HG03520 (cell line): ENCODE results near the gene C22orf31.
"Not testable (repeated sequence)": the region's sequence is repeated elsewhere in the genome, so short reads cannot be mapped to it uniquely, and the experiment has no call there.

Experiments used
- ATAC-seq: cut with Tn5 transposase; IDR thresholded peaks from one replicate; pipeline ENCODE4 v1.9.1; 2021; ENCODE audit warnings: mild to moderate bottlenecking, moderate library complexity; ENCODE audit not compliant: unreplicated experiment

The C22orf31 gene

GRCh38 chr22:29061773-29062172 is at the start of gene C22orf31:
TSS of gene C22orf31 (minus strand) at chr22:29061831. CDS start at chr22:29061792, 39 bp downstream.
- ATAC-seq = no peak

DNA sequence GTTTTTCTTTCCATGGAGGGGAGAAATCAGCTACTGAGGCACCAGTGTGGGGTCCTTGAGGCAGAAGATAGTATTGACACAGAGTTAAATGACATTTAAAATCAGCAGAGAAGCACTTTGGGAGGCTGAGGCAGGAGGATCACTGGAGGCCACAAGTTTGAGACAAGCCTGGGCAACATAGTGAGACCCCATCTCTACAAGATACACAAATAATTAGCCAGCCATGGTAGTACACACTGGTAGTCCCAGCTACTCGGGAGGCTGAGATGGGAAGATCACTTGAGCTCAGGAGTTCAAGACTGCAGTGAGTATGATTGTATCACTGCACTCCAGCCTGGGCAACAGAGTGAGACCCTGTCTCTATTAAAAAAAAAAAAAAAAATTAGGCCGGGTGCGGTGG is 49.3 kb upstream of the C22orf31 start:
- no peak for ATAC-seq

- no peak for ATAC-seq
Observed at GRCh38 chr22:29109822-29110221, 48.2 kb upstream of the C22orf31 start.

DNA sequence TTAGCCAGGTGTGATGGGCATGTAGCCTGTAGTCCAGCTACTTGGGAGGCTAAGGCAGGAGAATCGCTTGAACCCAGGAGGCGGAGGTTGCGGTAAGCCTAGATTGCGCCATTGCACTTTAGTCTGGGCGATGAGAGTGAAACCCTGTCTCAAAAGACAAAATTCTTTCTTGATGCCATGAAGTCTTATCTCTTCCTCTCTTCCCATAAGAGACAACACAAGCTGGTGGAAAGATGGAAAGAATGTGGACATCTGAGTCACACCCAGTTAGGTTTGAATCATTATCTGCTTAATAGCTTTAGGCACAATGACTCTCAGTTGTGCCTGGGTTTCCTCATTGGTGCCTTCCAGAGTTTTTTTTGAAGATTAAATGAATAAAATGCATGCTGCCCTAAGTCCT is 46.5 kb upstream of the C22orf31 start:
- no peak for ATAC-seq

GRCh38 chr22:29106839-29107238 is 45.2 kb upstream of the C22orf31 start:
- ATAC-seq = no peak

GRCh38 chr22:29105468-29105867 is 43.8 kb upstream of the C22orf31 start:
- ATAC-seq = no peak

DNA sequence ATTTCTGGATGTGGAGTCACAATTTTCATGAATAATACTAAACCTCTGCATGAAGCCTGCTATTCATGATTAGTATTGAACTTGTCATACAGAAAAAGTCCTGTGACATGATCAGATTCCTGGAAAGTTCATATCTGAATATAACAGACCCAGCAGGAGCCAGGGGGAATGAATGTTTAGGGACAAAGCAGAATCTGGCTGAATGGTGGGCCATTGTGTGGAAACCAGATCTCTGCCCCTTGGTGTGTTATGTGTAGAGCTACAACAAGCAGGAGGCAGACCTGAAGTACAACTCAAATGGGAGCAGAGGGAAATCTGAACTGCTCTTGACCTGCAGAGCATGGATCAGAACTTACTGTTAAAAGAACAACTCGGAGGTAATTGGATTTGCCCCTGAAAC is 41.5 kb upstream of the C22orf31 start:
- ATAC-seq = no peak

GRCh38 chr22:29102300-29102699 is 40.7 kb upstream of the C22orf31 start:
- ATAC-seq = no peak

GRCh38 chr22:29098296-29098695 is 36.7 kb upstream of the C22orf31 start:
- ATAC-seq = no peak

- no peak for ATAC-seq
Observed at GRCh38 chr22:29096736-29097669, 35.4 kb upstream of the C22orf31 start.

- ATAC-seq = no peak
Observed at GRCh38 chr22:29095459-29095858, 33.8 kb upstream of the C22orf31 start.

DNA sequence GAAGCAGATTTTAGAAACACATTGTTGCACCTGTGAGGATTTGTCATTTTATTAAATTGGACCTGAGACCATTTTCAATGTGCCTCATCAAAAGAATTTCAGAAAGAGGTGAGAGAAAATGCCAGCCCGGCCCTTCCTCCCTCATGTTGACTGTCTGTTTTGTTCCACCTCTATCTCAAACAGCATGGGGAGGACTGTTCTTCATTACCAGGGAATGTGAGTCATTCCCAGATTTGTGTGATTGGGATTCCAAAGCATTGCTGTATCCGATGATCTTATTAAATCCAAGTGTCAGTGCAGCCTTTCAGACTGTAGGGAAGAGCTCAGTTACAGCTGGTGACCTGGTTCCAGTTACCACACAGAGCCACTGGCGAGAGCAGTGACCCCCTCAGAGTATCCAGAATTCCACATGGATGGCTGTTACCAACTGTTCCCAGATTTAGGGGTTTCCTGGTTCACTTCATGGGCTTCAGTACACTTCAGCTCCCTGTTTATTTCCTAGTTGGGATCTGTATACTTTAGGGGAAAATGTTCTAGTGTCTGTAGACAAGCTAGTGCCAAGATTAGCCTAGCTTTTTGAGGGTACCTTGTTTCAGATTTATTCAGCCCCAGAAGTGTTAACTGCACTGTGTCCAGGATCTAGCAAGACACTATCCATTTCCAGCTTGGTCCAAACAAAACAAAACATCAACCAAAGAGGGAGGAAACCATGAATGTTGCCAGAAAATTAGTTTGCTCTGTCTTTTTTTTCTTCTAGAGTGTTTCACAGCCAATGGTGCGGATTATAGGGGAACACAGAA is 32.1 kb upstream of the C22orf31 start:
- no peak for ATAC-seq

DNA sequence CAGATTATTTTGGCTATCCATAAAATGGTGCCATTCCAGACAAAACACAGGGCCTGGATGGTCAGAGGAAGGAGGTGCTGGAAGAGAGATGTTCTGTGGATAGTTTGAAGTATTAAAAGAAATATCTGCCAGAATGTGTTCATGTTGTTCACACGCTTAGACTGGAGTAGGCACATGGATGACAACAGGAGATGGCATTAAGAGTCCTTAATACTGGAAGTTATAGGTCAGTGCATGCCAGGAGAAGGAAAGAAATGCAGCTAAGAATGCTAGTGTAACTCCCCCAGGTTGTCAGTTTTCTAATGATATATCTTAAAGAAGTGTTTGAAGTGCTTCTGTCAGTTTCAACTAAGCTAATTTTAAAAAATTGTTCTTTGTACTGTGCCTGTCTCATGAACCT is 31.4 kb upstream of the C22orf31 start:
- ATAC-seq = no peak

DNA sequence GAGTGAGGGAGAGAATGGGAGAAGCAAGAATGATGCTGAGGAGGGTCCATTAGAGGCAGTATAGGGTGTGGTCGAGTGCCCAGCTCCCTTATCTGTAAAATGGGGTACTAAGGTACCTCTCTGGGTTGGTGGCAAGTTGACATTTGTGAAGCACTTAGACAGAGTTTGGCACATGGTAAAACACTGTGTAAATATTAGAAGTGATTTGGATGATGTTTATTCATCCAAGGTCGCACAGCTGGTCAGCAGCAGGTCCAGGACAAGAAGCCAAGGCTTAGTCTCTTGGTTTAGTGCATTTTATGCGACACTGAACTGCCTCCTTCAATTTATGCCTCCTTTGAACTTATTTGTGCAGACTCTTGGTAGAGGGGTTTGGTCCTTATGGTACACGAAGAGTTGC is 30.6 kb upstream of the C22orf31 start:
- no peak for ATAC-seq

GRCh38 chr22:29090039-29090438 is 28.4 kb upstream of the C22orf31 start:
- ATAC-seq = no peak

- ATAC-seq = no peak
Observed at GRCh38 chr22:29089507-29089906, 27.9 kb upstream of the C22orf31 start.

DNA sequence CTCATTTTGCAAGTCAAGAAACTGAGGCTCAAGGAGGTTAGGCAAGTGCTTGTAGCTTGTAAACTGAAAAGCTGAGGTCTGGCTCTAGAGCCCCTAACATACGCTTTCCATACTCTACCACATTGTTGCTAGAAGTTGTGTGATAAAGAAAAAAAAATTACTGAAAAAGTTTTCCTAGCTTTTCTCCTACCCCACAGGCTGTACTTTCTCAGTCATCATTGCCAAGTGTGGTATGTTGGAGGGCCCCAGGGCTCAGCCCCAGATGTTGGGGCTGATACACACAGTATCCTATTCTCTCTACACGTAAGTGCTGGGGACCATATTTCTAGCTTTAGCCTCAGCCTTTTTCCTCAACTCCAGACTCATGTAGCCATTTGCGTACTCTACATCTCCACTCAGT is 27.2 kb upstream of the C22orf31 start:
- no peak for ATAC-seq

GRCh38 chr22:29087012-29087411 is 25.4 kb upstream of the C22orf31 start:
- ATAC-seq = no peak

DNA sequence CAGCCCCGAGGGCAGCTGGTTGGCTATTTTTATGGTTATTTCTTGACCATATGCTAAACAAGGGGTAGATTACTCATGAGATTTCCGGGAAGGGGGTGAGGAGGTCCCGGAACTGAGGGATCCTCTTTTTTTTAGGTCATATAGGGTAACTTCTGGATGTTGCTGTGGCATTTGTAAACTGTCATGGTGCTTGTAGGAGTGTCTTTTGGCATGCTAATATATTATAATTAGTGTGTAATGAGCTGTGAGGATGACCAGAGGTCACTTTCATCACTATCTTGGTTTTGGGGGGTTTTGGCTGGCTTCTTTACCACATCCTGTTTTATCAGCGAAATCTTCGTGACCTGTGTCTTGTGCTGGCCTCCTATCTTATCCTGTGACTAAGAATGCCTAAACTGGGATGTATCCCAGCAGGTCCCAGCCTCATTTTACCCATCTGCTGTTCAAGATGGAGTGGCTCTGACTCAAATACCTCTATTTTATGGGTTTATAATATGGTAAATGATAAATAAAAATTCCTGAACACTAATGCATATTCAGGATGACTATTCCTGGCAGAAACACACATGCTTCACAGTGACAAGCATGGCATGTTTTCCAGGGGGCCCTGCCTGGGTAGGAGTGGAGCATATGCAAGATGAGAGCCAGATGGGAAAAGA is 22.4 kb upstream of the C22orf31 start:
- ATAC-seq = no peak

DNA sequence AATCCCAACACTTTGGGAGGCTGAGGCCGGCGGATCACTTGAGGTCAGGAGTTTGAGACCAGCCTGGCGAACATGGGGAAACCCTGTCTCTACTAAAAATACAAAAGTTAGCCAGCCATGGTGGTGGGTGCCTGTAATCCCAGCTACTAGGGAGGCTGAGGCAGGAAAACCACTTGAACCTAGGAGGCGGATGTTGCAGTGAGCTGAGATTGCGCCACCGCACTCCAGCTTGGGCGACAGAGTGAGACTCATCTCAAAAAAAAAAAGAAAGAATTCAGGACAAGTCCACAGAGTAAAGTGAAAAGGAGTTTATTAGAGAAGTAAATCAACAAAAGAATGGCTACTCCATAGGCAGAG is 21.9 kb upstream of the C22orf31 start:
- not testable (repeated sequence) for ATAC-seq

- no peak for ATAC-seq
Observed at GRCh38 chr22:29082826-29083545, 21.4 kb upstream of the C22orf31 start.
